Embryonic facial prominence (tissue), 1 donor: Measurements from ENCODE around the gene IARS2.
"Not testable (repeated sequence)": the region's sequence is repeated elsewhere in the genome, so short reads cannot be mapped to it uniquely, and the experiment has no call there.

Source experiments
- DNase-seq: peaks from one replicate; pipeline ENCODE4 v3.0.0-alpha.2; 2016; ENCODE audit errors: extremely low spot score

Gene IARS2

DNA sequence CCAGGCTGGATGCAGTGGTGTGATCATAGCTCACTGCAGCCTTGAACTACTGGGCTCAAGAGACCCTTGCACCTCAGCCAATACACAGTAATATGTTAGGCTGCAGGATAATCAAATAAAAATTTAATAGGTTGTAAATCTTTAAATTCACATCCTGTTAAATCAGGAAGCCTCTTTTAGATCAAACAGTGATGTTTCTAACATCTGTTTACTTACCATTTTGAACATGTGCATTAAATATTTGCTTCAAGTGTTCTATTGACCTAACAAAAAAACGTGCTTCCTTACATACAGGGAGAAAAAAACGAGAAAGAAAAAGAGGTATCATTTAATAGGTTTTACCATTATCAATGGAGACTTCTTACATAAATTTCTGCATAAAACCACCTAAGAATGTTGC is 70.6 kb downstream of the IARS2 start:
- no peak for DNase-seq

GRCh38 chr1:220166853-220167252 is 72.9 kb downstream of the IARS2 start:
- no peak for DNase-seq

DNA sequence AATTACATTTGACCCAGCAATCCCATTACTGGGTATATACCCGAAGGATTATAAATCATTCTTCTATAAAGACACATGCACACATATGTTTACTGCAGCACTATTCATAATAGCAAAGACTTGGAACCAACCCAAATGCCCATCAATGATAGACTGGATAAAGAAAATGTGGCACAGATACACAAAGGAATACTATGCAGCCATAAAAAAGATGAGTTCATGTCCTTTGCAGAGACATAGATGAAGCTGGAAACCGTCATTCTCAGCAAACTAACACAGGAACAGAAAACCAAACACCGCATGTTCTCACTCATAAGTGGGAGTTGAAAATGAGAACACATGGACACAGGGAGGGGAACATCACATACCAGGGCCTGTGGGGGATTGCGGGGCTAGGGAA is 76.0 kb downstream of the IARS2 start:
- DNase-seq: not testable (repeated sequence)

- DNase-seq: no peak
Measured at GRCh38 chr1:220170836-220171526, 77.0 kb downstream of the IARS2 start.

DNA sequence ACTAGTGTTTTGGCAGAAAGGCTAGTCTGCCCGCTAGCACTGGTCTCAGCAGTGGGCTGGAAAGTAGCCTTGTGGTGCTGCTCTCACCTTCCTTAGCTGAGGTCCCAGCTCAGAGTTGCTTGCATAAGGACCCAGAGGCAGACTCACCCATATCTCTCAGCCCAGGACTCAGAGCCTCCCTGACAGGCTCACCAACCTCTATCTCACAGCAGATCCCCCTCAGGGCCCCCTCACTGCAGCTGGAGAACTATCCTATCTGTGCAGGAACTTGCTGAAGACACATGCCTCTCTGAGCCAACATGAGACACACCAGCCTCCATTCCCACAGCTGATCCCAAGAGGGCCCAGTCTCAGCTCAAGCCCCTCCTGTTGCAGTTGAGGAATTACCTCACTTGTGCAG is 82.6 kb downstream of the IARS2 start:
- DNase-seq: no peak

GRCh38 chr1:220182111-220182510 is 88.2 kb downstream of the IARS2 start:
- DNase-seq: no peak

- no peak for DNase-seq
Measured at GRCh38 chr1:220182656-220183055, 88.7 kb downstream of the IARS2 start.

DNA sequence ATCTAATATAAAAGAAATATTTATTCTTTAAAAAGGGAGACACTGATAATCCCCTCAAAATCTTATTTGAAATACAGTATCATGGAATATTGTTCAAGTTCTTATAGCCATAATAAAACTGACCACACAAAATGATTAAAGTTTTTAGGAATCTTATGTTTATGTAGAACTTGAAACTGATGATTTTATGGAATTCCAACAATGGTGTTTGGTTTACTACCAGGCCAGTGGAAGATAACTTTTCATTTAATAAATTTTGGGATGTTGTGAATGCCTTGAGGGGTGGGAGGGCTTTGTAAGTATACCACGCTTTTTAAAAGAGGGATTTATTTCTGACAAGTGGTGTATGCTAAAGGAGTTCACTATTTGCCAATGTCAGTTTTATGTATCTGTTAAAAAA is 90.6 kb downstream of the IARS2 start:
- no peak for DNase-seq

GRCh38 chr1:220186752-220187151 is 92.8 kb downstream of the IARS2 start:
- no peak for DNase-seq

GRCh38 chr1:220188538-220188937 is 94.6 kb downstream of the IARS2 start:
- DNase-seq: no peak

- DNase-seq: no peak
Measured at GRCh38 chr1:220189750-220190347, 95.9 kb downstream of the IARS2 start.

GRCh38 chr1:220195701-220196100 is 101.8 kb downstream of the IARS2 start:
- DNase-seq: no peak
